ENCODE results near the gene ZNF142.

GRCh38 chr2:218626369-218626768 is 33.1 kb downstream of the ZNF142 start:
- TF ChIP-seq USF2 (IDR thresholded peaks at IDR 0.05; ENCODE audit: low read depth, low read length) (no peak), POLR2A (IDR thresholded peaks at IDR 0.05; ENCODE audit: low read depth, low read length) (no peak), RCOR1 (IDR thresholded peaks at IDR 0.05; ENCODE audit: insufficient replicate concordance, low read length) (no peak), MAFK (IDR thresholded peaks at IDR 0.05; ENCODE audit: low read depth, low read length) (no peak), RAD21 (IDR thresholded peaks at IDR 0.05; ENCODE audit: low read length) (no peak), SMC3 (IDR thresholded peaks at IDR 0.05; ENCODE audit: low read depth, low read length) (no peak), CEBPB (IDR thresholded peaks at IDR 0.05; ENCODE audit: low read depth, low read length) (no peak), RFX5 (IDR thresholded peaks at IDR 0.05; ENCODE audit: low read depth, low read length) (no peak), NFE2L2 (IDR thresholded peaks at IDR 0.05; ENCODE audit: low read depth, low read length) (no peak), ELK1 (IDR thresholded peaks at IDR 0.05; ENCODE audit: borderline replicate concordance, low read depth, low read length) (no peak), MAZ (IDR thresholded peaks at IDR 0.05; ENCODE audit: borderline replicate concordance, low read depth, low read length) (no peak)
- TF ChIP-seq, protein P1, sequence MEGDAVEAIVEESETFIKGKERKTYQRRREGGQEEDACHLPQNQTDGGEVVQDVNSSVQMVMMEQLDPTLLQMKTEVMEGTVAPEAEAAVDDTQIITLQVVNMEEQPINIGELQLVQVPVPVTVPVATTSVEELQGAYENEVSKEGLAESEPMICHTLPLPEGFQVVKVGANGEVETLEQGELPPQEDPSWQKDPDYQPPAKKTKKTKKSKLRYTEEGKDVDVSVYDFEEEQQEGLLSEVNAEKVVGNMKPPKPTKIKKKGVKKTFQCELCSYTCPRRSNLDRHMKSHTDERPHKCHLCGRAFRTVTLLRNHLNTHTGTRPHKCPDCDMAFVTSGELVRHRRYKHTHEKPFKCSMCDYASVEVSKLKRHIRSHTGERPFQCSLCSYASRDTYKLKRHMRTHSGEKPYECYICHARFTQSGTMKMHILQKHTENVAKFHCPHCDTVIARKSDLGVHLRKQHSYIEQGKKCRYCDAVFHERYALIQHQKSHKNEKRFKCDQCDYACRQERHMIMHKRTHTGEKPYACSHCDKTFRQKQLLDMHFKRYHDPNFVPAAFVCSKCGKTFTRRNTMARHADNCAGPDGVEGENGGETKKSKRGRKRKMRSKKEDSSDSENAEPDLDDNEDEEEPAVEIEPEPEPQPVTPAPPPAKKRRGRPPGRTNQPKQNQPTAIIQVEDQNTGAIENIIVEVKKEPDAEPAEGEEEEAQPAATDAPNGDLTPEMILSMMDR (conservative IDR thresholded peaks at IDR 0.05; ENCODE audit: low read depth, low read length), result no peak
